NCI-H748 (cell line): ENCODE measurements around the gene DECR2.
"Not testable (repeated sequence)": the region's sequence is repeated elsewhere in the genome, so short reads cannot be mapped to it uniquely, and the experiment has no call there.

Experiments used
- DNase-seq: peaks from one replicate; lab custom pipeline; 2025; ENCODE audit not compliant: unreplicated experiment; lab: John Stamatoyannopoulos, UW

Gene DECR2

DNA sequence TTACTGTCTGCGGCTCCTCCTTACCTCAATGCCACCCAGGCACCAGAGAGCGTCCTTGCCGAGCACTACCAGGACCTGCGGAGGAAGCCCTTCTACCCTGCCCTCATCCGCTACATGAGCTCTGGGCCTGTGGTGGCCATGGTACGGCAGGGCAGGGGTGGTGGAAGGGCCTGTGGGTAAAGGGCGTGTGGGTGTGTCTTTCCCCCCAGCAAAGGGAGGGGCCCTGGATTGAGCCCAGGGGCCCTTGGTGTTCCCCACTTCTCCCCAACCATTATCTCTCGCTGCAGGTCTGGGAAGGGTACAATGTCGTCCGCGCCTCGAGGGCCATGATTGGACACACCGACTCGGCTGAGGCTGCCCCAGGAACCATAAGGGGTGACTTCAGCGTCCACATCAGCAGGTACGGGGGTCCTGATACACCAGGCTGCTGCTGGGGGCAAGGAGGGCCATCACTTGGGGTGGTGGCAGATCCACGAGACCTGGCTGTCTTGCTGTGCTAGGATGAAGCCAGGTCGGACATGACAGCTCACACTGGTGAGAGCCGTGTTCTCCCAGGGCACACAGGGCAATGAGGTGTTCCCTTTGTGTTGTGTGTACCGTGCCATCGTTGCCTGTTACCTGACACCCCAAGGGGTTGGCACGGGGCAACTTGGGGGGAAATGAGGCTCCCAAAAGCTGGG lies 2.2 kb upstream of the DECR2 start:
- no peak for DNase-seq

DNA sequence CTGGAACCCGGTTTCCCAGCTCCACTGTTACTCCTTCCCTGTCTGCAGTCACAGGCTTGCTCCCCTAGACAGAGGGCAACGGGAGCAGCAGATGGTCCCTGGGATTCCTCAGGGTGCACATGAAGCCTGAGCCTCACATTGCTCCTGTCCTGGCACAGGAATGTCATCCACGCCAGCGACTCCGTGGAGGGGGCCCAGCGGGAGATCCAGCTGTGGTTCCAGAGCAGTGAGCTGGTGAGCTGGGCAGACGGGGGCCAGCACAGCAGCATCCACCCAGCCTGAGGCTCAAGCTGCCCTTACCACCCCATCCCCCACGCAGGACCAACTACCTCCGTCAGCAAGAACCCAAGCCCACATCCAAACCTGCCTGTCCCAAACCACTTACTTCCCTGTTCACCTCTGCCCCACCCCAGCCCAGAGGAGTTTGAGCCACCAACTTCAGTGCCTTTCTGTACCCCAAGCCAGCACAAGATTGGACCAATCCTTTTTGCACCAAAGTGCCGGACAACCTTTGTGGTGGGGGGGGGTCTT lies 1.6 kb upstream of the DECR2 start:
- DNase-seq = no peak

DNA sequence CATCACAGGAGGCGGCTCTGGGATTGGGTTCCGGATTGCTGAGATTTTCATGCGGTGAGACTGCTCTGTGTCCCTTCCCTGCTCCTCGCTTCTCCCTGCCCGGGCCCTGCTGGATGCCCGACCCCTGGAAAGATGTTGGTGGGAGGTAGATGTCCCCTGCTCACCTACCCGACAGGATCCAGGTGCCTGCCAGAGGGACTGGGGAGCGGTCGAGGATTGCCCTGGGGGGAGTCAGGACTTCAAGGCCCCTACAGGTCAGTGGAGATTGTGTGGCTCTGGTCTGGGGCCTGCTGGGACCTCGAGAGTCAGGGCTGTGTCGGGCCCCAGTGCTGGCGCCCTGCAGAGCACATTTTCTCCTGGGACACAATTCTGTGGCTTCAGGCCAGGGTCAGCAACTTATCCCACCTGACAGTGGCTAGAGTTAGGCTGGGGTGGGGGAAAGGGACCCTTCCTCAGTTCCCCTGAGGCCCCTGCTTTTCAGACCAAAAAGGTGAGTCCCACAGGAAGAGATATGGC lies 3.3 kb downstream of the DECR2 start:
- no peak for DNase-seq

DNA sequence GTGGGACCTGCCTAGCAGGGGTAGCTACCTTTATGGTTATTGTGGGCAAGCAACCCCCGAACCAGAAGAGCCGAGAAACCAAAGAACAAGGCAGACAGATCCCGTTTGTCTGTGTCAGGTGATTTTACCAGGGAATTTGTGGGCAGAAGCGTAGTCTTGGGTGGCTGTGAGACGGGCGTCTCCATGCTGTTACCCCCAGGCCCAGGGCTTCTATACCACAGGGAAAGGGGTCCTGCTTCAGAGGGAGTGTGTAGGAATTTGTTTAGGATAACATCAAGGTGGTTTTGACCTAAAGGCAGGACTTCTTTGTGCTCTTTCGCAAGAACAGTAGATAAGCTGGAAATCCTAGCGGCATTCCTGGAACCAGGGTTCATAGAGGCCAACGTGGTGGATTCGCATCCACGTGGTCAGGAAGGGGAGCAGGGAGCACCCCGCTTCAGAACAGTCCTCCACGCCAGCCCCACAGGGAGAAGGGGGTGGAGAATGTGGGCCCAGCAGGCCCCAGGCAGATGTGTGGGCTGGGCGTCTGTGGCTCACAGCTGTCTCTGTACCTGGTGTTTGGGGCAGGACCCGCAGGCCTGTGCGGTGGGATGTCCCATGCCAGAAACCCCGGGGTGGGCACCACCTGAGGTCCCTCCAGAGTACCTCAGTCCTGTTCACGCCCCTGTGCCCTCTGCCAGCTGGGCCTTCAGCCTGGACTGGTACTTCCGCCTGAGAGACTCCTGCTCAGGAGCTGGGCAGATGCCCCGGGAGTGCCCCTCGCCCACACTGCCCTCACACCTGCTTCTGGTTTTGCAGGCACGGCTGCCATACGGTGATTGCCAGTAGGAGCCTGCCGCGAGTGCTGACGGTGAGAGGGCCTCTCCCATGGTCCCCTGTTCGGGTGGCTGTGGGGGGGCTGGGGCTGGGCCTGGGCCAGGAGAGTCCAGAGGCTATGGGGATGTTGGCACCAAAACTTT lies 4.1 kb downstream of the DECR2 start:
- DNase-seq = no peak

DNA sequence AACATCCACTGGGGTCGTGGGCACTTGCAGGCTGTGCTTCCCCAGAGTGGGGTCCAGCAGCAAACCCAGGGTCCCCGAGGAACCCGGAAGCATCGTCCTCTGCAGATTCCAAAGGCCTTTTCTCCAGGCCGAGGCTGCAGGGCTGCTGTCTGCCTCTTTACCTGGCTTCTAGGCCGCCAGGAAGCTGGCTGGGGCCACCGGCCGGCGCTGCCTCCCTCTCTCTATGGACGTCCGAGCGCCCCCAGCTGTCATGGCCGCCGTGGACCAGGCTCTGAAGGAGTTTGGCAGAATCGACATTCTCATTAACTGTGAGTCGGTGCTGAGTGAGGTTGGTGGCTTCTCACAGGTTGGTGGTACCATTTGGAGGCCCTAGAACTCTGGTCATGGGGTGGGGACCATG lies 5.6 kb downstream of the DECR2 start:
- no peak for DNase-seq

DNA sequence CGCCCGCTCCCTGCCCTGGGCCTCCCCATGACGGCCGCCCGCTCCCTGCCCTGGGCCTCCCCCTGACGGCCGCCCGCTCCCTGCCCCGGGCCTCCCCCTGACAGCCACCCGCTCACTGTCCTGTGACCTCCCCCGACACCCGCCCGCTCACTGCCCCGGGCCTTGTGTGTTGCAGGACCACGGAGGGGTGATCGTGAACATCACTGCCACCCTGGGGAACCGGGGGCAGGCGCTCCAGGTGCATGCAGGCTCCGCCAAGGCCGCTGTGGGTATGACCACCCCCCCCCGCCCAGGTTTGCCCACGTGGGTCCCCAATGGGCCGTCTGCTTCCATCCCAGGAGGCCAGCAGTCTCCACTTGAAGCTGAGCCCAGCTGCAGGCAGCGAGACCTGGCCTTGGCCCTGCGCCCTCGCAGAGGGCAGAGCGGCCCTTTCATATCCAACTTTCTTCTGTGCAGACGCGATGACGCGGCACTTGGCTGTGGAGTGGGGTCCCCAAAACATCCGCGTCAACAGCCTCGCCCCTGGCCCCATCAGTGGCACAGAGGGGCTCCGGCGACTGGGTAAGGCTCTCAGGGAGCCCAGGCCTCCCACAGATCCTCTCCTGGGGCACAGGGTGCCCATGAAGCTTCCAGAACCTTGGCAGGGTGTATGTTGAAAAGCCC lies 9.0 kb downstream of the DECR2 start:
- no peak for DNase-seq

DNA sequence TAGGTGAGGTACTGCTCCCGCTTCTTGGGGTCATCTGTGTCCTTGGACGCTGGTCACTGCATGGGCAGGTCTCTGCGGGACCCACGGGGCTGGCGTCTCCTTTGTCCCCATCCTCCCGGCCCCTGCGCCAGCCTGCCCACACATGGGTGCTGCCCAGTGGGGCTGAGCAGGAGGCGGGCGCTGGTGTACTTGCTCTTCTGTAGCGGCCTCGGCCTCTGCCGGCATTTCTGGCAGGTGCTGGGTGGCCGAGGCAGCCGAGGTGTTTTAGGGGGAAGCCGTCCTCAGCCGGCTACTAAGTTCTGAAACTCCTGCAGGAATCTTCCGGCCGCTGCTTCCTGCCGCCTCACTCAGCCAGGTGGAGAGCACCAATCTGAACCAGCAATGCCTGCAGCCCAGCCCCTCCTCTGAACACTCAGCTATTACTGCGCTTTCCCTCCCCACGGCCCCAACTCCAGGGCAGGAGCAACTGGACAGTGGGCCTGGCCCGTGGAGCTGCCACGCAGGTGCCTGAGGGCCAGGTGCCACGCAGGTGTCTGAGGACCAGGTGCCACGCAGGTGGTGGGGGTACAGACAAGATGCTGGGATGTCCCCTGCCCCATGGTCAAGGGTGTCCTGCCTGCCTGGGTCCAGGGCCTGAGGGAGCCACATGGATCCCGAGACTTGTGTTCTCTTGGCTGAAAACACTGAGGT lies 10.0 kb downstream of the DECR2 start:
- DNase-seq = no peak

DNA sequence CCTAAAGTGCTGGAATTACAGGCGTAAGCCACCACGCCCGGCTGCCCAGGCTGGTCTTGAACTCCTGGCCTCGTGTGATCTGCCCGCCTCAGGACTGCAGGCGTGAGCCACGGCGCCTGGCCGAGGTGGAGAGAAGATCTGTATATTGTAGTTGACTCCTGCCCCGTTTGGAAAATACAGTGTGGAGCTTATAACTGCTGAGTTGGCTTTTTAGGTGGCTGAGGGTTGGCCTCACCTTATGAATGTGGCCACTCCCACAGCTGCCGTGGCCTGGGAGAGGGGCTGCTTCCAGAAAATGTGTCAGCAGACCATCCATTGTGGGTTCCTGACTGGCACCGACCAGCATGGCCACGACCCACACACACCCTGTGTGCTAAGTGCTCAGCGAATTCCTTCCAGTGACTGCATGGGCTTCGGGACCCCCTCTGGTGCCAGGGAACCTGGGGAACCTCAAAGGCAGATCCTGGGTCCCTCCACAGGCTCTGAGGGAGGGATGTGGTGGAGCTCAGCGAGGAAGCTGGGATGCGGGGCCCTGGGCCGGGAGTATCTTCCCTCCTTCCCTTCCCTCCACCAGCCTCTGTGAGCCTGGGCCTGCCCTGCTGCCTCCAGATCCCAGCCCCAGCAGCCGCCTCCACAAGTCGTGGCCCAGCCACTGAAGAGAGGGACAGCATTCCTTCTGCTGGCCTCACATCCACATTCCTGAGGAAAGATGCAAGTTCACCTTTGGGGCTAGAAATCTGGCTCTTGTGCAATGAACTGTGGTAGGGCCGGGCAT lies 12.9 kb downstream of the DECR2 start:
- DNase-seq = no peak

DNA sequence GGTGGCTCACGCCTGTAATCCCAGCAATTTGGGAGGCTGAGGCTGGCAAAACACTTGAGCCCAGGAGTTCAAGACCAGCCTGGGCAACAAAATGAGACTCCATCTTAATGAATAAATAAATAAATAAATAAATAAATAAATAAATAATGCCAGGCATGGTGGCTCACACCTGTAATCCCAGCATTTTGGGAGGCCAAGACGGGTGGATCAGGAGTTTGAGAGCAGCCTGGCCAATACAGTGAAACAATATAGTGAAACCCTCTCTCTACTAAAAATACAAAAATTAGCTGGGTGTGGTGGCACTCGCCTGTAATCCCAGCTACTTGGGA lies 13.4 kb downstream of the DECR2 start:
- not testable (repeated sequence) for DNase-seq

DNA sequence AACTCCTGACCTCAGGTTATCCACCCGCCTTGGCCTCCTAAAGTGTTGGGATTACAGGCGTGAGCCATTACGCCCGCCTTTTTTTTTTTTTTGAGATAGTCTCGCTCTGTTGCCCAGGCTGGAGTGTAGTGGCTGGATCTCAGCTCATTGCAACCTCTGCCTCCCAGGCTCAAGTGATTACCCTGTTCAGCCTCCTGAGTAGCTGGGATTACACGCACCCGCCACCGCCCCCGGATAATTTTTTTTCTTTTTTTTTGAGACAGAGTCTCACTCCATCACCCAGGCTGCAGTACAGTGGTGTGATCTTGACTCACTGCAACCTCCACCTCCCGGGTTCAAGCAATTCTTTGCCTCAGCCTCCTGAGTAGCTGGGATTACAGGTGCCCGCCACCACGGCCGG lies 20.5 kb downstream of the DECR2 start:
- DNase-seq = not testable (repeated sequence)

DNA sequence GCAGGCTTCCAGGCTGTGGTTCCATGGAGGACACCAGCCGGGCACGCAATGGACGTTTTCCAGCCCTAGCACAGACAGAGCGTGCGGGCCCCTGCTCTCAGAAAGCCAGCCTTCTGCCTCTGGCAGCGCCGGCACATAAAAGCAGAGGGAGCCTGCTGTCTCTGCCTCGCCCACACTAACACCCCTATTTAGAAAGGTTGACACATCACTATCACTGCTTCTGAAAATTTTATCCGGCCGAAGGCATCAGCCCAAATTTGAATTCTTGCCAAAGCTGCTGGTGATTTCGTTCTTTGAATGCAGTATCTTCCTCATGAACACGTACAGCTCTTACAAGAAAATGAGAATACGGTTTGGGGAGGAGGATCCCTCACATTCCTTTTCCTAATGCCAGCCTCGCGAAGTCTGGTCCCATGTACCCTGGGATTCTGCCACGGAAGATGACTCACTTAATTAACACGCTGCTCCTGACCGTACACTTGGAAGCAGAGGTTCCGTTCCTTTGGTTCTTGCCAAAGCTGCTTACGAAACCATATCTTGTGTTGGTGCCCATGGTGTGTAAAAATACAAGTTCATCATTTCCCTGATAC lies 22.4 kb downstream of the DECR2 start:
- DNase-seq = no peak

DNA sequence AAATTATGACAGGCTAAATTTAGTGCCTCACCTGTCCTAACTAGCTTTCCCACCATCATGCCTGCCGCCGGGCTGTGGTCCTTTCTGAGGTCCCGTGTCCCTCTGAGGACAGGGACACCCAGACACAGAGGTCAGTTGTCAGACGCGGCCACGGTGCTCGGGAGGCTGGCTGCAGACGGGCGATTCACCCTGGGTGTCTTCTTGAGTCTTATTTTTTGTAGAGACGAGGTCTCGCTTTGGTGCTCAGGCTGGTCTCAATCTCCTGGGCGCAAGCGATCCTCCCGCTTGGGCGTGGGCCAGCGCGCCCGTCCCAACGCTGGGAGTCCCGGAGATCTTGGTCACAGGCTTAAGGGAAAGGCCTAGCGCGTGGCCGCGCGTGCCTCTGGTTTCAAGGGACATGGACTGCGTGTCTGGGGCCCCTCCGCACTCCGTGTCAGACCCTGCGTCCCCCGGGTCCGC lies 23.0 kb downstream of the DECR2 start:
- DNase-seq = no peak

DNA sequence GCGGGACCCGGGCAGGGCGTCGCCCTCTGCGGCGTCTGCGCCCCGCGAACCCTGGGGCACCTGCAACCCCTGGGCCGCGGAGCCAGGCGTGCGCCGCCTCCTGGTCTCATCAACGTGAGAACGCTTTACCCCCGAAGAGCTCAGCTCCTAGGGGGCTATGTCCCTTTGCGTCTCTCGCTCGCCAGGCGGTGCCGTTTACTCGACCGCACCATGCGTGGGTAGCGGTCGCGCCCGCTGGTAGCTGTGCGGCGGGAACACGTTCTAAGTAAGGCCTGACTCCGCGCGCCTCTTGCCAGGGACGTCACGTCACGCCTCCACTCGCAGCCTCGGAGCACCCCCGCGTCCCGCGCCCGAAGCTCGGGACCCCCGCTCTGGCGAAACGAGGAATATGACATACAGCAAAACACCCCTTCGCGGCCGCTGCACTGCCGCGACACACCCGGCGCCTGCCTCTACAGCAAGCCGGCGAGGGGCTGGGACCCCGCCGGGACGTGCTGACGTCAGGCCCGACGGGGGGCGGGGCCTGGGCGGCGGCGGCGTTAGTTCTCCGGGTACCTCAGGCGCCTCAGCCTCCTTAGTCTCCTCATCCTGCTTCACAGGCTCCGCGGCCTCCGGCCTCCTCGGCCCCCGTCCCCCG lies 23.5 kb downstream of the DECR2 start, which contains the start of gene RAB11FIP3:
Gene RAB11FIP3 (plus strand): TSS at position 568 of the 637 bp plus-strand sequence. CDS start 358 bp downstream, outside the sequence.
- peak; percentile 80 for DNase-seq

DNA sequence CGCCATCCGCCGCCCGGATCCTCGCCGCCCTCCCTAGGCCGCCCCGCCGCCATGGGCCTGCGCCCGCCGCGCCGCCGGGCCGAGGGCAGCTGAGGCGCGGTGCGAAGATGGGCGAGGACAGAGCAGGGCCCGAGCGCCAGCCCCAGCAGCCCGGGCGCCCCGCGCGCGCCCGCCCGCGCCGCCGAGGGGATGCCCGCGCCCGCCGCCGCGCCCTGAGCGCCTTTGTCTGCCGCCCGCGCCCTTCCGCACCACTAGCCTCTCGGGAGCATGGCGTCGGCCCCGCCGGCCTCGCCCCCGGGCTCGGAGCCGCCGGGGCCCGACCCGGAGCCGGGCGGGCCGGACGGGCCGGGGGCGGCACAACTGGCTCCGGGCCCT lies 24.0 kb downstream of the DECR2 start:
- DNase-seq = no peak

DNA sequence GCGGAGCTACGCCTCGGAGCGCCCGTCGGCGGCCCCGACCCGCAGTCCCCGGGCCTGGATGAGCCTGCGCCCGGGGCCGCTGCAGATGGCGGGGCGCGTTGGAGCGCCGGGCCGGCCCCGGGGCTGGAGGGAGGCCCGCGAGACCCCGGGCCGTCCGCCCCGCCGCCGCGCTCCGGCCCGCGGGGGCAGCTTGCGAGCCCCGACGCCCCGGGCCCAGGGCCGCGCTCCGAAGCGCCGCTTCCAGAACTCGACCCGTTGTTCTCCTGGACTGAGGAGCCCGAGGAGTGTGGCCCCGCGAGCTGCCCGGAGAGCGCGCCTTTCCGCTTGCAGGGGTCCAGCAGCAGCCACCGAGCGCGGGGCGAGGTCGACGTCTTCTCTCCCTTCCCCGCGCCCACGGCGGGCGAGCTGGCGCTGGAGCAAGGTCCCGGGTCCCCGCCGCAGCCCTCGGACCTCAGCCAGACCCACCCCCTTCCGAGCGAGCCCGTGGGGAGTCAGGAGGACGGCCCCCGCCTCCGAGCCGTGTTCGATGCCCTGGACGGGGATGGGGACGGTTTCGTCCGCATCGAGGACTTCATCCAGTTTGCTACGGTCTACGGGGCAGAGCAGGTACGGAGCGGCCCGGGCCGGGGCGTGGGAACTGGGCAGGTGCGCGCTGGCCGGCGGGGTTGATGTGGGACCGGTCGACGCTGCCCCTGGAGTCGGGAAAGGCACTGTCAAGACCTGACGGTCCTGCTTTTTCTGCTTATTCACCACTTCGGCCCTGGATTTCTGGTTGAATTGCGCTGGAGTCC lies 24.6 kb downstream of the DECR2 start:
- peak; percentile 26 for DNase-seq

DNA sequence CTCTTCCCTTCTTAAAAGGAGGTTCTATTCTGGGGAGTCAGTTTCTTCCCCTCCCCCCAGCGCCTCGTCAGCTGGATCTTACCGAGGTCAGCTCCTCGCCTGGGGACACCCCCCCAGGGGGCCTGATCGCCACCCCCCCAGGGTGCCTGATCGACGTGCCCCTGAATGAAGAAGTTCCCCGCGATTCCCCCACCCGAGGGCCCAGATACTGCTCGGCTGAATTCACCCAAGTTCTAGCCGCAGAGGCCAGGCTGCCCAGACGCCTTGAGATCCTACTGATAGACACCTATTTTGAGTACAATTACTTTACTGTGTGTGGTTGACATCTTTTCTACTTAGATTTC lies 25.2 kb downstream of the DECR2 start:
- DNase-seq = no peak

DNA sequence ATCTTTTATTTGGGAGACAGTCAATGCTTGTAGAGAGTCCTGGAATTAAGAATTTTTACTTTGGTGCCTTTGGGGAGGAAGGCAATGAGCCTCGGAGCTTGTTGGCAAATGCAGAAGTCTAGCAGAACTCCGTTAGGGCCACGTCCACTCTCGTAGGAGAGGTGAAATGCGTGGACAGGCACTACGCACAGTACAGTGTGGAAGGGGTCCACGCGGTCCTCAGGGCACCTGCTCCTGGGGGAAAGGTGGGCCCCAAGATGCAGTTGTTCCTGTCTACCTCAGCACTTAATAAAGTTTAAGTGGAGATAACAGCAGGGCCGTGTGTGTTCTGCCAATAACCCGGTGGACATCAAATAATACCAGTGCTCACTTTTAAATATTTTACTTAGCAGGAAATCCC lies 25.6 kb downstream of the DECR2 start:
- no peak for DNase-seq

DNA sequence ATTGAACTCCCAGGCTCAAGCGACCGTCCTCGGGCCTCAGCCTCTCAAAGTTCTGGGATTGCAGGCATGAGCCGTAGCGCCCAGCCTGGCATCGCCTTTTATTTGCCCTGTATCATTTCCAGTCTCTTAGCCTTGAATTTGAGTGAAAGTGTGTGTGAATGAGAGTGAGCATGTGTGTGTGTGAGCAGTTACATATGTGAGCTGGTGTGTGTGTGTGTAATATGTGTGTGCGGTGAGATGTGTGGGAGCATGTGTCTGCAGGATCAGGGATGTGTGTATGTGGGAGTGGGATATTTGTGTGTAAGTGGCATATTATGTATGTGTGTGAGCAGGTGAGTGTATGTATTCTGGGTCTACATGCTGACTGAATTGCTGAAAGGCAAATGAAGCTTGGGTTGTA lies 29.2 kb downstream of the DECR2 start:
- DNase-seq = no peak
